NOMO-1 (cell line): ENCODE data around the gene ASXL1.
"Not testable (repeated sequence)": the region's sequence is repeated elsewhere in the genome, so short reads cannot be mapped to it uniquely, and the experiment has no call there.

Experiments
- DNase-seq, 2 experiments: peaks; one replicate each; lab custom pipeline; 2025; ENCODE audit not compliant: unreplicated experiment in 2 of 2; lab: John Stamatoyannopoulos, UW

ASXL1 gene

GRCh38 chr20:32357869-32358631 lies at the start of gene ASXL1:
Gene ASXL1 (plus strand): TSS chr20:32358331. CDS start chr20:32358776, 445 bp downstream.
- peak; percentile 94 to 95 for DNase-seq

- no peak for DNase-seq
Observed at GRCh38 chr20:32312718-32313424, 45.3 kb upstream of the ASXL1 start.

GRCh38 chr20:32314768-32315167 lies 43.4 kb upstream of the ASXL1 start:
- no peak for DNase-seq

DNA sequence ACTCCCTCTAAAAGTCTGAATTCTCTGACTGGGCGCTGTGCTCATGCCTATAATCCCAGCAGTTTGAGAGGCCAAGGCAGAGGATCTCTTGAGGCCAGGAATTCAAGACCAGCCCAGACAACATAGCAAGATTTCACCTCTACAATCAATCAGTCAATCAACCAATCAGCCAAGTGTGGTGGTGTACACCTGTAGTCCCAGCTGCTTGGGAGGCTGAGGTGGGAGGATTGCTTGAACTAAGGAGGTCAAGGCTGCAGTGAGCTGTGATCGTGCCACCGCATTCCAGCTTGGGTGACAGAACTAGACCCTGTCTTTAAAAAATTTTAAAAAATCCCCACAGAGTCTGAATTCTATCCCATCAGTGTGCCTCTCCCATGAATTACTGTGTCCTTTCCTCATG lies 42.7 kb upstream of the ASXL1 start:
- DNase-seq, result no peak

DNA sequence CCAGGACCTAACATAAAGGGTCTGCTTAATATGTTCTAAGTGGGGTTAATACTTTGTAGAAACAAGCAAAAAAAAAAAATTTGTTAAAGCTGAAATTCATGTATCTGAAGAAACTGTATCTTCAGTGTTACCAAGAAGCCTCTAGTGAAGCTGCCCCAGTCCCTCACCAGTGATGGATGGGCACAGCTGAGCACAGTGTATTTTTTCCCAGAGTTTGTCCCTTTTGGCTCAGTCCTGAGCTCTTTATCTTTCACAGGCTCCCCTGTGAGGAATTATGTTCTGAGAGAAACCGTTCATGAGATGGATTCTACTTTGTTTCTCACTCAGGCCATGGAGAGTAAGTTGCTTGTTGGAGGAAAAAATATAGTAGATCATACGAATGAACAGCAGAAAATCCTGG lies 42.2 kb upstream of the ASXL1 start:
- no peak for DNase-seq

- DNase-seq, result no peak
Observed at GRCh38 chr20:32316667-32317066, 41.5 kb upstream of the ASXL1 start.

DNA sequence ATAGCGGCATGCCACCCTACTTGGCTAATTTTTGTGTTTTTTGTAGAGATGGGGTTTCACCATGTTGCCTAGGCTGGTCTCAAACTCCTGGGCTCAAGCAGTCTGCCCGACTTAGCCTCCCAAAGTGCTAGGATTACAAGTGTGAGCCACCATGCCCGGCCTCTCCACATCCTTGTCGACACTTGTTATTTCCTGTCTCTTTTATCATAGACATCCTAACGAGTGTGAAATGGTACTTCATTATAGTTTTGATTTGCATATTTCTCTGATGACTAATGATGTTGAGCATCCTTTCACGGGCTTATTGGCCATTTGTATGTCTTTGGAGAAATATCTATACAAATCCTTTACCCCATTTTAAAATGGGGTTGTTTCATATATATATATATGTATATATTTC lies 39.0 kb upstream of the ASXL1 start:
- DNase-seq, result no peak

- DNase-seq, result no peak
Observed at GRCh38 chr20:32320305-32320704, 37.8 kb upstream of the ASXL1 start.

DNA sequence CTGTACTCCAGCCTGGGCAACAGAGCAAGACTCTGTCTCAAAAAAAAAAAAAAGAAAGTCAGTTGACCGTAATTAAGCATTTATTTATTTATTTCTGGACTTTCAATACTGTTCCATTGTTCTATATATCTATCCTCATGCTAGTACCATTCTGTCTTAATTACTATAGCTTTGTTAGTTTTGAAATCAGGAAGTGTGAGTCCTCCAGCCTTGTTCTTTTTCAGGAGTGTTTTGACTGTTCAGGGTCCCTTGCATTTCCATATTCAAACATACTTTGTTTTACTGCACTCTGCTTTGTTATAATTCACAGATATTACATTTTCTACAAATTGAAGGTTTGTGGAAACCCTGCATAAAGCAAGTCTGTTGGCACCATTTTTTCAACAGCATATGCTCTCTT lies 36.7 kb upstream of the ASXL1 start:
- no peak for DNase-seq

DNA sequence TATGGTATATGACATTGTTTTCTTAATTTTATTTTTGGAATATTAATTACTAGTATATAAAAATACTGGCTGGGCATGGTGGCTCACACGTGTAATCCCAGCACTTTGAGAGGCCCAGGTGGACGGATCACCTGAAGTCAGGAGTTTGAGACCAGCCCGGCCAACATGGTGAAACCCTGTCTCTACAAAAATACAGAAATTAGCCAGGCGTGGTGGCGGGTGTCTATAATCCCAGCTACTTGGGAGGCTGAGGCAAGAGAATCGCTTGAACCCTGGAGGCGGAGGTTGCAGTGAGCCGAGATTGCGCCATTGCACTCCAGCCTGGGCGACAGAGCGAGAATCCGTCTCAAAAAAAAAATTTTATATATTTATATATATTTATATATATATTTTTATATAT lies 35.9 kb upstream of the ASXL1 start:
- DNase-seq, result not testable (repeated sequence)

- not testable (repeated sequence) for DNase-seq
Observed at GRCh38 chr20:32323761-32324160, 34.4 kb upstream of the ASXL1 start.

DNA sequence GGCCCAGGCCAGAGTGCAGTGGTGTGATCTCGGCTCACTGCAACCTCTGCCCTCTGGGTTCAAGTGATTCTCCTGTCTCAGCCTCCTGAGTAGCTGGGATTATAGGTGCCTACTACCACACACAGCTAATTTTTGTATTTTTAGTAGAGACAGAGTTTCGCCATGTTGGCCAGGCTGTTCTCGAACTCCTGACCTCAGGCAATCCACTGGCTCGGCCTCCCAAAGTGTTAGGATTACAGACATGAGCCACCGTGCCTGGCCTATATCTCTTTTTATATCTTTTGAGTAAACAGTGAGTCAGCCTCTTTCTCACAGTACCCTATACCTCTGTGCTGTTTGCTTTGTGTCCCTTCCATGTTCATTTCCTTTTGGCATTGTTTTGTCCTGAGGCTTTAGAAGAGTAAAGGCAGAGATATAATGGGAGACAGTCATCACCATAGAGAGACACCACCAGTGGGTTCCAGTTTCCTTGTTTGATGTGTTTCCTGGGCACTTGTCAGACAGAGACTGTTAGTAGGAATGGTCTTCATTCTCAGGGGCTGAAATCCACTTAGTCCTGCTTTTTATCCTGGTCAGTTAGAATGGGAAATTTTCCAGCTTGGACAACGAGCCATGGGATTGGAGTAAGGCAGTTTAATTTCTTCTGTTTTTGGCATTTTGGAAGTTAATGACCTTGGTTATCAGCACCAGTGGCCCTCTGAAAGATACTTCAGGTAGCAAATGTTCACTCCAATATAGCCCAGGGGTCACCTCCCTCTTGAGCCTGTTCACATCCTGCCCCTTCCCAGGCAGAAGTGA lies 32.2 kb upstream of the ASXL1 start:
- DNase-seq, result no peak

GRCh38 chr20:32326504-32326845 lies 31.7 kb upstream of the ASXL1 start:
- DNase-seq, result no peak

DNA sequence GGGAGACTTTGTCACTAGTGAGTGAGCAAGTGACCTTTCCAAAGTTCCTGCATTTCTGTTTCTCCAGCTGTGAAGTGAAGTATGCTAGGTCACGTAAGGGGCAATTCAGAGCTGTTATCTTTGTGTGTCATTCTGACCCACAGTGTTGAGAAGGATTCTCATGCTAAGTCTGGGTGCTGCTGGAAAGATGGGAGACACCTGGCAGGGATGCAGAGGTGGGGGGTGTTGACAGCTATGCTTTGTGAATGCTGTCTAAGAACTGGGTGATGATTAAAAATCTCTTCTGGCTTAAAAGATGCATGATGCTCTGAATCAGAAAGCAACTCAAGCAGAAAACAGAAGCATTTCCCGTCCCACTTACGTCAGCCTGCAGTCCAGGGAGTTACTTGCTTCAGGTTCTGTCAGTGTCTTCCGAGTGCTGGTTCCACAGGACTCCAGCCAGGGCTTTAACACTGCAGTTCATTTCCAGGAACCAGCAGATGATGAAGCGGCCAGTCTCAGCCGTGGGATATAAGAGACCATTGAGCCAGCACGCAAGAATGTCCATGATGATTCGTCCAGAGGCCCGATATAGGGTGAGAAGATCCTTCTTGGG lies 30.9 kb upstream of the ASXL1 start:
- DNase-seq, result no peak

DNA sequence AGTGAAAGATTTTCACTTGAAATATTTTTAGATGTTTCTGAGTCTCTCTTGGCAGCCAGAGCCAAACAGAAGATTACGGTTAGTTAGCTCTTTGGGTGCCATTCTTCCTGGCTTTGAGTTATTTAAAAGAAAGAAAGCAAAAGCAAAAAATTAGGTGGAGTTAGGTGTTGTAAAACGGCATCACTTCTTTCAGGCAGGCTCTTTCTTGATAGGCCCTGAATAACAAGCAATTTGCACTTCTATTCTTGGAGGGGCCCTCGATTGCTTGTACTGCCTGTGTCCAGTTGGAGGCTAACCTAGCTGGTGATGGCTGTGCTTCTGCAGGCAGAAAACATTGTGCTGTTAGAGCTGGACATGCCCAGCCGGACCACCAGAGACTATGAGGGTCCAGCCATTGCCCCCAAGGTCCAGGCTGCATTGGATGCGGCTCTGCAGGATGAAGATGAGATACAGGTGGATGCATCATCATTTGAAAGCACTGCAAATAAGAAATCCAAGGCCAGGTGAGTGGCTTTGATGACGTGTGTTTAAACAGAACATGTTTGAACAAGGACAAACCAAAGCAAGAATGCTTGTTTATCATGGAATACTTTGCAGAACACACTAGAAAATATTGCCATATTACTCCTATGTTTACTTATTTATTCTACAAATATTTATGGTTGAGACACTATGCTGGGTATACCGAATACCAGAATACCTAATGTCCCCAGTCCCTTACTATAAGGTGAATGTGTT lies 28.1 kb upstream of the ASXL1 start:
- DNase-seq, result no peak

GRCh38 chr20:32330555-32330897 lies 27.6 kb upstream of the ASXL1 start:
- DNase-seq, result no peak

DNA sequence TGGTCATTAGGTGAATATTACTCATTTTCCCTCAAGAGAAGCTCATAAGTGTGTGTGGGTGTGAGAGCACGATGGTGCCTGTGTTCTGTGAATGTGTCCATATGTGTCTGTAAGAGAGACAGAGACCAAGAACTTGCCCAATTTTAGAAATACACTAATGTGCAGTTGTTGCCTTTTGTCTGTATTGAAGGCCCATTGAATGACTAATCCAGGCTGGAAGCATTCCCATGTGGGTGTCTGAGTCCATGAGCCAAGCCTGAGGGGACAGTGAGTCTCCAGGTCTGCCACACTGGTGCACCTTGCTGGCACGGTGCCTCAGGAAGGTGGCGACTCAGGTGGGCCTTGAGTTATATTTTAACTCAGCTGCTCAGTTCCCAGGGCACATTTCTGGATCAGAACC lies 25.5 kb upstream of the ASXL1 start:
- DNase-seq, result no peak

GRCh38 chr20:32333181-32333987 lies 24.7 kb upstream of the ASXL1 start:
- no peak for DNase-seq

DNA sequence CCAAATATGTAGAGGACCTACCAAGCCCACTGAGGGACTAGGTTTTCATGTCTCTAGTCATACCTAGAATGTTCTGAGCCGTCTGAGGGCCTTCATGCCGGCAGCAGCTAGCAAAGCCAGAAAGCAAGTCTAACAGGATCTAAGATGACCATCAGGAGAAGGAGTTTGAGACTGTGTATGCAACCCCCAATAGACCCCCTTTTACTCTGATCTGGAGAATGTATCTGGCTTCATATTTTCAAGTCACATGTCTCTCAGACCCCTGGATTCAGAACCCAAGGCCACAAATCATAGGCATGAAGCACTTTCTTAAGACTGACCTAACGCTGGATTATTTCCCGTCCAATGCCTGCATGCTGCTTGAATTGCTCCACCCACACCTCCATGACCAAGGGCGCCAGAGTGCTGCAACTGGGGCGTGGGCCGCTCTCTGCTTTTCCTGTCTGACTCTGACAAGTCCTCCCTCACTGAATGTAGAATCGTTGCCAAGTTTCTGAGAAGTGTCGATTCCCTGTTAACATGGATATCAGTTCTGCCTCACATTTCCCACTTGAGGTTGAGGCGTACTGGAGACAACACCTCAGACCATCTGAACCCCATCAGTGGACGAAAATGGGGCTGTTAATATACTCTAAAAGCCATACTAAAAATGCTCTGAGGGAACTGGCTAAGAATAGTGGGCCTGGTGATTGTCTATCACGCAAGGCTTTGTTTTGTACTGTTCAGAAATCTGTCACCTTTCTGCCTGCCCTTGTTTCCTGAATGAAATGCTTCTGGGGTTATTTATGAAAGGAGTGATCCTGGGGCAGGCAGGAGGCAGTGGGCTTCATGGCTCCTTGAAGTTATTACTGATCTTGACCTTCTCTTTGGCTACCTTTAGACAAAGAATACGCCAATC lies 23.9 kb upstream of the ASXL1 start:
- DNase-seq, result no peak
